Activated naive CD4-positive, alpha-beta T cell treated with anti-CD3 and anti-CD28 coated beads, Interleukin-2, amount 10 ng/mL, durations not matched to agents 7 days and 5 days (primary cell): ENCODE data around the gene ZMYM2.
A peak's percentile ranks its signal among the peaks of the same experiment; 100 is the strongest.

Experiments used
- CTCF ChIA-PET: fragments of 350-600 bp; sonication (Branson Sonifier 250); formaldehyde crosslinking; loops from one replicate; lab custom pipeline; 2021; ENCODE audit warnings: antibody characterized with exemption; lab: Charles Lee
- DNase-seq: peaks from one replicate; pipeline ENCODE4 v3.0.0-alpha.2; 2020
- H3K27ac Mint-ChIP-seq: one replicate; pipeline ENCODE4 v1.8.0; 2021; ENCODE audit warnings: mild to moderate bottlenecking, moderate library complexity, mixed read lengths
- H3K27me3 Mint-ChIP-seq: one replicate; pipeline ENCODE4 v1.8.0; 2021; ENCODE audit warnings: mild to moderate bottlenecking, mixed read lengths
- H3K36me3 Mint-ChIP-seq: one replicate; pipeline ENCODE4 v1.8.0; 2021; ENCODE audit warnings: mixed read lengths
- H3K4me1 Mint-ChIP-seq: one replicate; pipeline ENCODE4 v1.8.0; 2021; ENCODE audit warnings: mixed read lengths
- H3K4me3 Mint-ChIP-seq: one replicate; pipeline ENCODE4 v1.8.0; 2021; ENCODE audit warnings: mild to moderate bottlenecking, moderate library complexity, mixed read lengths
- H3K9me3 Mint-ChIP-seq: one replicate; pipeline ENCODE4 v1.8.0; 2021; ENCODE audit warnings: mixed read lengths

The ZMYM2 gene

DNA sequence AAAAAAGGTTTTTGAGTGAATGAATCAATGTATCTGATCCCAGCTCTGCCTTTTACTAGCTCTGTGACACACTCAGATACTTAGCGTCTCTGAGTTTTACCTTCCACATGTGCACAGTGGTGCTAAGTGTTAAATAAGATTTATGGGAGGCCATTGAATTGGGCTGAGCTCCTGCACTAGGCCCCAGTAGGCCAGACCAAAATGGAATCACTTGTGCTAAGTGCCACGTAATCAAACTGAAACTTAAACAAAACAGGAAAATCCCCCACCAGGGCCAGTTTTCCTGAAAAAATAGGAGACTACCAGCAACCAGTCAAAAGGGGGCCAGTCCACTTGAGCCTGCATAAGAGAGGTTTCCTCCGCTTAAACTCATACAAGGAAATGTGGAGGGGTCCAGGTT is 161.4 kb downstream of the ZMYM2 start:
- H3K27ac Mint-ChIP-seq, result peak overlapping the region; percentile 91
- no peaks in the 10 kb centered on the region for H3K36me3 Mint-ChIP-seq
- peak overlapping the region; percentile 65 for H3K4me3 Mint-ChIP-seq
- peaks cover 22% of the 10 kb centered on the region for H3K4me1 Mint-ChIP-seq
- no peaks in the 10 kb centered on the region for H3K9me3 Mint-ChIP-seq
- peaks cover 32% of the 10 kb centered on the region for H3K27me3 Mint-ChIP-seq
- DNase-seq, result no peak
- CTCF ChIA-PET, result no interaction called here

GRCh38 chr13:20121159-20121525 is 162.6 kb downstream of the ZMYM2 start:
- H3K27ac Mint-ChIP-seq, result peak overlapping the region; percentile 91
- peak overlapping the region; percentile 65 for H3K4me3 Mint-ChIP-seq
- peaks cover 22% of the 10 kb centered on the region for H3K4me1 Mint-ChIP-seq
- no peaks in the 10 kb centered on the region for H3K36me3 Mint-ChIP-seq
- peaks cover 40% of the 10 kb centered on the region for H3K27me3 Mint-ChIP-seq
- no peaks in the 10 kb centered on the region for H3K9me3 Mint-ChIP-seq
- no peak for DNase-seq
- CTCF ChIA-PET, result interaction anchor here (1.5 kb wide), 1 partner anchor 10 kb away, joined by 4 read pairs; no protein-coding TSS in a partner anchor

GRCh38 chr13:20124303-20124702 is 165.8 kb downstream of the ZMYM2 start:
- no peak overlapping the region for H3K27ac Mint-ChIP-seq
- peaks cover 18% of the 10 kb centered on the region for H3K4me1 Mint-ChIP-seq
- DNase-seq, result no peak
- H3K27me3 Mint-ChIP-seq, result peaks cover 24% of the 10 kb centered on the region
- H3K36me3 Mint-ChIP-seq, result no peaks in the 10 kb centered on the region
- CTCF ChIA-PET, result no interaction called here
- H3K9me3 Mint-ChIP-seq, result no peaks in the 10 kb centered on the region
- H3K4me3 Mint-ChIP-seq, result no peak overlapping the region

- Mint-ChIP-seq H3K4me1 (peaks cover 10% of the 10 kb centered on the region), H3K27ac (no peak overlapping the region), H3K36me3 (no peaks in the 10 kb centered on the region), H3K27me3 (peaks cover 24% of the 10 kb centered on the region), H3K9me3 (no peaks in the 10 kb centered on the region), H3K4me3 (no peak overlapping the region)
- no peak for DNase-seq
- CTCF ChIA-PET, result interaction anchor here (1.0 kb wide), 1 partner anchor 16 kb away, joined by 3 read pairs; no protein-coding TSS in a partner anchor
Observed at GRCh38 chr13:20125129-20125782, 166.7 kb downstream of the ZMYM2 start.

- no peaks in the 10 kb centered on the region for H3K36me3 Mint-ChIP-seq
- DNase-seq, result no peak
- CTCF ChIA-PET, result interaction anchor here (1.0 kb wide), 1 partner anchor 15 kb away, joined by 3 read pairs; no protein-coding TSS in a partner anchor
- H3K4me3 Mint-ChIP-seq, result no peak overlapping the region
- no peaks in the 10 kb centered on the region for H3K9me3 Mint-ChIP-seq
- H3K27me3 Mint-ChIP-seq, result peaks cover 24% of the 10 kb centered on the region
- peaks cover 6% of the 10 kb centered on the region for H3K4me1 Mint-ChIP-seq
- H3K27ac Mint-ChIP-seq, result no peak overlapping the region
Observed at GRCh38 chr13:20125783-20126165, 167.2 kb downstream of the ZMYM2 start.

- CTCF ChIA-PET, result interaction anchor here (1.0 to 1.9 kb wide), 4 partner anchors 30 to 142 kb away, joined by 5 to 6 read pairs (median 5); no protein-coding TSS in a partner anchor
- Mint-ChIP-seq H3K4me3 (no peak overlapping the region), H3K9me3 (no peaks in the 10 kb centered on the region), H3K27ac (no peak overlapping the region), H3K36me3 (no peaks in the 10 kb centered on the region), H3K4me1 (no peaks in the 10 kb centered on the region), H3K27me3 (peaks cover 18% of the 10 kb centered on the region)
- DNase-seq, result no peak
Observed at GRCh38 chr13:20126541-20127261, 168.2 kb downstream of the ZMYM2 start.

- CTCF ChIA-PET, result interaction anchor here (1.1 to 1.9 kb wide), 7 partner anchors 9 to 142 kb away, joined by 3 to 11 read pairs (median 5); partner anchors contain the start of gene GJA3
- H3K4me1 Mint-ChIP-seq, result no peaks in the 10 kb centered on the region
- H3K9me3 Mint-ChIP-seq, result no peaks in the 10 kb centered on the region
- no peaks in the 10 kb centered on the region for H3K36me3 Mint-ChIP-seq
- peak overlapping the region; percentile 52 for H3K4me3 Mint-ChIP-seq
- DNase-seq, result no peak
- peaks cover 18% of the 10 kb centered on the region for H3K27me3 Mint-ChIP-seq
- H3K27ac Mint-ChIP-seq, result no peak overlapping the region
Observed at GRCh38 chr13:20127262-20127561, 168.7 kb downstream of the ZMYM2 start.

DNA sequence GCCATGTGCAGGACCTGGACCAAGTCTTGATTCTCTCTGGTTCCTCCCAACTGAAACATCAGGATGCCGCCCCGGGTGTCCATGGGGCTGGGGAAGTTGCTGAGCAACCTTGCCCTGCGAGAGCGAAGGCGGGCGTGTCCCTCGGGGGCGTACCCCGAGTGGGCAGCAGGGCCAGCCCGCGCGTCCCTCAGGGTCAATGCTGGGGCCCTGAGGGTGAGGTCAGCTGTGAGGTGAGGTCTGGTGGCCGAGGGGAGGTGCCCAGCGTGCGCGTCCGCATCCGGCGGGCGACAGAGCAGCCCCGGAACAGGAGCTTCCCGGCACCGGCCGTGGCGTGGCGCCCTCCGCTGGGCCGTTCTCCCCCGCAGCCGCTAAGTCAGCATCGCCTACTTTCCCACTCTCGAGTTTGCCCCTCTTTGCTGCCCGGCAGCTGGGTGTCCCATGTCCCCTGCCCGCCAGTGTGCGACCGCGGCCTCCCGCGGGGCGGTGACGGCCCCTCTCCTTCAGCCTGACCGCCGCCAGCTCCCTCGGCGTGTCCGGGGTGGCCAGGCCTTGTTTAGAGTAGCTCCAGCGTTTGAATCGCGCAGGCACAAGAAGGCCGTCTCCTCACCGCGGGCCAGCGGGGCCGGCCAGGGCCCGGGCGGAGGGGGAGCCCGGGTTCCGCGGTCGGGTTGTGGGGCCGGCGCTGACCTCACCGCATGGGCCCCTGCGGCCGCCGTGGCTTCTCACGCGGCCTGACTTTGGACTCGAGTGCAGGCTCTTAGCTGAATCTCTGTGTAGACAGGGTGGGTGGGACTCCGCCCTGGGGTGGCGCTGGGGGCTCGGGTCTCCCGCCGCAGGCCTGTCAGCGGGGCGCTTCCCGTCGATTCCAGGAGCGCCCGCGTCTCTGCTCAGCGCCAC is 169.3 kb downstream of the ZMYM2 start:
- CTCF ChIA-PET, result interaction anchor here (1.0 to 1.9 kb wide), 7 partner anchors 10 to 141 kb away, joined by 3 to 11 read pairs (median 5); partner anchors contain the start of gene GJA3
- Mint-ChIP-seq H3K27me3 (peaks cover 17% of the 10 kb centered on the region), H3K27ac (no peak overlapping the region), H3K36me3 (no peaks in the 10 kb centered on the region), H3K4me3 (peak overlapping the region; percentile 52), H3K9me3 (no peaks in the 10 kb centered on the region), H3K4me1 (no peaks in the 10 kb centered on the region)
- DNase-seq, result peak; percentile 56

GRCh38 chr13:20128459-20128931 is 170.0 kb downstream of the ZMYM2 start:
- Mint-ChIP-seq H3K9me3 (no peaks in the 10 kb centered on the region), H3K27ac (no peak overlapping the region), H3K36me3 (no peaks in the 10 kb centered on the region), H3K27me3 (peaks cover 14% of the 10 kb centered on the region), H3K4me3 (peak overlapping the region; percentile 34), H3K4me1 (no peaks in the 10 kb centered on the region)
- CTCF ChIA-PET, result interaction anchor here (1.0 to 1.9 kb wide), 7 partner anchors 9 to 142 kb away, joined by 3 to 11 read pairs (median 5); partner anchors contain the start of gene GJA3
- DNase-seq, result no peak

GRCh38 chr13:20129076-20129475 is 170.5 kb downstream of the ZMYM2 start:
- Mint-ChIP-seq H3K36me3 (no peaks in the 10 kb centered on the region), H3K27me3 (peaks cover 14% of the 10 kb centered on the region), H3K4me3 (peak overlapping the region; percentile 34), H3K27ac (no peak overlapping the region), H3K9me3 (no peaks in the 10 kb centered on the region), H3K4me1 (no peaks in the 10 kb centered on the region)
- no peak for DNase-seq
- CTCF ChIA-PET, result interaction anchor here (1.9 kb wide), 1 partner anchor 11 kb away, joined by 11 read pairs; no protein-coding TSS in a partner anchor

DNA sequence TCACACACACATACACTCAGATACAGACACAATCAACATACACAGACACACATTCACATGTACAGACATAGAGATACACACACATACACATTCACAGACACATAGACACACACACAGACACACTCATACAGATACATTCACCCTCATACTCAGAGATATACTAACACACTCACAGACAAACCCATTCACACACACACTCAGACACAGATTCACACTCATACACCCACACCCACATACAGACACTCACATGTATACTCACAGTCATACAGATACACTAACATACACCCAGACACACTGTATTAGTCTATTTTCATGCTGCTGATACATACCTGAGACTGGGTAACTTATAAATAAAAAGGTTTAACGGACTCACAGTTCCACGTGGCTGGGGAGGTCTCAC is 171.5 kb downstream of the ZMYM2 start:
- Mint-ChIP-seq H3K36me3 (no peaks in the 10 kb centered on the region), H3K4me3 (no peak overlapping the region), H3K9me3 (no peaks in the 10 kb centered on the region), H3K4me1 (no peaks in the 10 kb centered on the region), H3K27ac (no peak overlapping the region), H3K27me3 (peaks cover 9% of the 10 kb centered on the region)
- CTCF ChIA-PET, result no interaction called here
- no peak for DNase-seq

GRCh38 chr13:20130652-20131051 is 172.1 kb downstream of the ZMYM2 start:
- CTCF ChIA-PET, result interaction anchor here (1.3 kb wide), 1 partner anchor 9 kb away, joined by 4 read pairs; no protein-coding TSS in a partner anchor
- Mint-ChIP-seq H3K9me3 (no peaks in the 10 kb centered on the region), H3K4me1 (no peaks in the 10 kb centered on the region), H3K27me3 (peaks cover 9% of the 10 kb centered on the region), H3K36me3 (no peaks in the 10 kb centered on the region), H3K4me3 (no peak overlapping the region), H3K27ac (no peak overlapping the region)
- no peak for DNase-seq

- Mint-ChIP-seq H3K4me1 (no peaks in the 10 kb centered on the region), H3K4me3 (no peak overlapping the region), H3K9me3 (no peaks in the 10 kb centered on the region), H3K27me3 (peaks cover 5% of the 10 kb centered on the region), H3K27ac (no peak overlapping the region), H3K36me3 (no peaks in the 10 kb centered on the region)
- CTCF ChIA-PET, result interaction anchor here (1.3 kb wide), 2 partner anchors 10 to 12 kb away, joined by 3 to 4 read pairs; no protein-coding TSS in a partner anchor
- DNase-seq, result no peak
Observed at GRCh38 chr13:20131057-20131832, 172.7 kb downstream of the ZMYM2 start.
